ENCODE results near the gene CCDC174.
A peak's percentile ranks its signal among the peaks of the same experiment; 100 is the strongest.

Gene CCDC174

DNA sequence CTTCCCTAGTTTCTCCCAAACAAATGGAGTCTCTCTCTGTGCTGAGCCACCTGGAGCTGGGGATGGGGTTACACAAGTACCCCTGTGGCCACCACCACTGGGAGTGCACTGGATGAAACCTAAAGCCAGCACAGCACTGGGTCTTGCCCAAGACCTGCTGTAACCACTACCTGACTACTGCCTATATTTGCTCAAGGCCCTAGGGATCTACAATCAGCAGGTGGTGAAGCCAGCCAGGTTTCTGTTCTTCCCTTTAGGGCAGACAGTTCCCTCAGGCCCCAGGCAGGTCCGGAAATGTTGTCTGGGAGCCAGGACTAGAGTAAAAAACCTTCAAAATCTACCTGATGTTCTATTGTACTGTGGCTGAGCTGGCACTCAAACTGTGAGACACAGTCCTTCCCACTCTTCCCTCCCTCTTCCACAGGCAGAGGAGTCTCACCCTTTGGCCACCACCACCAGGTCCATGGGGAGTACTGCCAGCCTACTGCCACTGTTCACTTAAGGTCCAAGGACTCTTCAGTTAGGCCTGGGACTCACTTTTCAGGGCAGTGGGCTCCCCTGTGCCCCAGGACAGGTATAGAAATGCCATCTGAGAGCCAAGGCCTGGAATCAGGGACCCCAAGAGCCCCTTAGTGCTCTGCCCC is 47.2 kb downstream of the CCDC174 start:
- H3K27ac ChIP-seq (ENCODE audit: low read depth, low read length) = peak overlapping the region; percentile 67
- H3K36me3 ChIP-seq (ENCODE audit: low read length) = peaks cover 9% of the 10 kb centered on the region; the same call in 1 of the 2 replicates
- H3K4me2 ChIP-seq (ENCODE audit: low read depth, low read length, poor library complexity, severe bottlenecking) = peak overlapping the region; percentile 33
- H3K4me3 ChIP-seq (ENCODE audit: insufficient read depth, low read length, poor library complexity, severe bottlenecking) = no peak overlapping the region
- no peaks in the 10 kb centered on the region for H4K20me1 ChIP-seq (ENCODE audit: low read depth, low read length)
- H3K9ac ChIP-seq (ENCODE audit: low read length) = peak overlapping the region; percentile 45
- TF ChIP-seq CTCF (IDR thresholded peaks at IDR 0.05; ENCODE audit: insufficient read depth, low read length, poor library complexity, severe bottlenecking) (no peak), EZH2phosphoT487 (conservative IDR thresholded peaks at IDR 0.05; ENCODE audit: low read length) (no peak)
- H3F3A ChIP-seq (ENCODE audit: insufficient read depth) = peaks cover 7% of the 10 kb centered on the region; the same call in 1 of the 2 replicates
- H3K9me3 ChIP-seq (ENCODE audit: insufficient read depth, low read length) = no peaks in the 10 kb centered on the region
- no peaks in the 10 kb centered on the region for H3K9me2 ChIP-seq (replicated peaks; ENCODE audit: insufficient read depth, low read length)
- H3K79me2 ChIP-seq (ENCODE audit: insufficient read depth, low read length) = no peaks in the 10 kb centered on the region
- no peak overlapping the region for H2AFZ ChIP-seq (ENCODE audit: low read depth, low read length, severe bottlenecking)
- no peaks in the 10 kb centered on the region for H3K27me3 ChIP-seq (ENCODE audit: low read length)

GRCh38 chr3:14699643-14700042 is 48.1 kb downstream of the CCDC174 start:
- no peak overlapping the region for H2AFZ ChIP-seq (ENCODE audit: low read depth, low read length, severe bottlenecking)
- no peaks in the 10 kb centered on the region for H3K27me3 ChIP-seq (ENCODE audit: low read length)
- H4K20me1 ChIP-seq (ENCODE audit: low read depth, low read length) = no peaks in the 10 kb centered on the region
- H3K4me3 ChIP-seq (ENCODE audit: insufficient read depth, low read length, poor library complexity, severe bottlenecking) = no peak overlapping the region
- no peaks in the 10 kb centered on the region for H3K9me3 ChIP-seq (ENCODE audit: insufficient read depth, low read length)
- peaks cover 3% of the 10 kb centered on the region; the same call in 1 of the 2 replicates for H3K36me3 ChIP-seq (ENCODE audit: low read length)
- no peaks in the 10 kb centered on the region for H3K9me2 ChIP-seq (replicated peaks; ENCODE audit: insufficient read depth, low read length)
- no peaks in the 10 kb centered on the region for H3K79me2 ChIP-seq (ENCODE audit: insufficient read depth, low read length)
- peak overlapping the region; percentile 67 for H3K27ac ChIP-seq (ENCODE audit: low read depth, low read length)
- H3K4me2 ChIP-seq (ENCODE audit: low read depth, low read length, poor library complexity, severe bottlenecking) = no peak overlapping the region
- H3K9ac ChIP-seq (ENCODE audit: low read length) = peak overlapping the region; percentile 45; the same call in 1 of the 2 replicates
- H3F3A ChIP-seq (ENCODE audit: insufficient read depth) = peaks cover 7% of the 10 kb centered on the region; the same call in 1 of the 2 replicates
- TF ChIP-seq CTCF (IDR thresholded peaks at IDR 0.05; ENCODE audit: insufficient read depth, low read length, poor library complexity, severe bottlenecking) (no peak), EZH2phosphoT487 (conservative IDR thresholded peaks at IDR 0.05; ENCODE audit: low read length) (no peak)

DNA sequence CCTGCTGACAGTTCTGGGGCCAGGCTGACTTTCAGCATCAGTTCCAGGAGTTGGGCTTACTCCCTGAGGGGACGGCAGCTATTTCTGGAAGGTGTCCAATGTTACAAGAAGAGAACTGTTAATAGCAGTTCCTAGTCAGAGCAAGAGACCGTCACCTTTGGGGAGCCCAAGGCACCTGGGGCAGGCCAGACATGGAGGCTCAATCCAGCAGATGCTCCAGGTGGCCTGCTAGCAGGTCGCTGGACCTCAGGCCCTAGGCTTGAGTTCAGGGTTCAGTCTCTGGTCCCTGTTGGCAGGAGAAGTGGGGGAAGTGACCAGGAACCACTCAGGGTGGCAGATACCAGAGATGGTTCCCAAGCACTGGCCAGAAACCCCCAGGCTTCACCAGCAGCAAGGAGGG is 49.3 kb downstream of the CCDC174 start:
- Histone ChIP-seq H3K9ac (ENCODE audit: low read length) (no peak overlapping the region), H3K4me2 (ENCODE audit: low read depth, low read length, poor library complexity, severe bottlenecking) (no peak overlapping the region), H3K4me3 (ENCODE audit: insufficient read depth, low read length, poor library complexity, severe bottlenecking) (no peak overlapping the region), H2AFZ (ENCODE audit: low read depth, low read length, severe bottlenecking) (no peak overlapping the region), H3K79me2 (ENCODE audit: insufficient read depth, low read length) (no peaks in the 10 kb centered on the region), H3F3A (ENCODE audit: insufficient read depth) (peaks cover under 1% of the 10 kb centered on the region; the same call in 1 of the 2 replicates), H3K36me3 (ENCODE audit: low read length) (peaks cover 3% of the 10 kb centered on the region; the same call in 1 of the 2 replicates), H4K20me1 (ENCODE audit: low read depth, low read length) (no peaks in the 10 kb centered on the region), H3K9me2 (replicated peaks; ENCODE audit: insufficient read depth, low read length) (no peaks in the 10 kb centered on the region), H3K27ac (ENCODE audit: low read depth, low read length) (peak overlapping the region; percentile 4; the same call in 1 of the 2 replicates), H3K27me3 (ENCODE audit: low read length) (no peaks in the 10 kb centered on the region), H3K9me3 (ENCODE audit: insufficient read depth, low read length) (no peaks in the 10 kb centered on the region)
- no peak for TF ChIP-seq EZH2phosphoT487 (conservative IDR thresholded peaks at IDR 0.05; ENCODE audit: low read length)
- TF ChIP-seq CTCF (IDR thresholded peaks at IDR 0.05; ENCODE audit: insufficient read depth, low read length, poor library complexity, severe bottlenecking) = no peak
